ENCODE data around the gene CXCR4.
A peak's percentile ranks its signal among the peaks of the same experiment; 100 is the strongest.
"Not testable (repeated sequence)": the region's sequence is repeated elsewhere in the genome, so short reads cannot be mapped to it uniquely, and the experiment has no call there.

Gene CXCR4

DNA sequence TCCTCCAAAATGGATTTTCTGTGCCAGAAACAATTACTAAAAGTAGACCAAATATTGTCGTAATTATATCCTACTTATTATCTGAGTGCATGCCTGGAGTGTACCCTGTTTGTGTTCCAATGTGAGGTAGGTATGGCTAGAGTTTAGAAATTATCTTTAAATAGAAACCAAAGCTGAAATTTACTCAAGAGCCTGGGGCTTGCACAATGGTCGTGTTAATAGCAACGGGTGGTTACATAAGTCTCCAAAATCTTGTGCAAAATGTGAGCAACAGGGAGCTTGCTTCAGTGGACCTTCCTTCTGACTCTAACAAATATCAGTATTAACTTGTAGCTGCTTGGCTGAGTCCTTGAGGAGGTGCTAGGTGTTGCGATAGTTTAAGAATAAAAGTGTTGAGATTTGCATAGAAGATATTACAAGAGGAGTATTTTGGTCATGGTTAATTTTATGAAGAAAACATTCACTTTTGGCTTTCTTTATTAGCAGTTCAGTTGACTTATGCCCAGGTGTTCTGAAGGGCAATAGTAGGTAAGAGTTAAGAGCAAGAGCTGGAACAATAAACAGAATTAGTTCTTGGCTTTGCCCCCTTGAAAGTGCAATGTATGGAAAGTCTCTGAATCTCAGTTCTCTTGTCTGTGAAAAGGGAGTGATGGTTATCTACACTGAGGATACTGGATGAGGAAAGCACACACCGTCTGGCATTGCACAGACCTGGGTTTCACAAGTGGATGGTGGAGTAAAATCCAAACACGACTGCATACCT, 4.6 kb downstream of the CXCR4 start:
- DNase-seq, result no peak

DNA sequence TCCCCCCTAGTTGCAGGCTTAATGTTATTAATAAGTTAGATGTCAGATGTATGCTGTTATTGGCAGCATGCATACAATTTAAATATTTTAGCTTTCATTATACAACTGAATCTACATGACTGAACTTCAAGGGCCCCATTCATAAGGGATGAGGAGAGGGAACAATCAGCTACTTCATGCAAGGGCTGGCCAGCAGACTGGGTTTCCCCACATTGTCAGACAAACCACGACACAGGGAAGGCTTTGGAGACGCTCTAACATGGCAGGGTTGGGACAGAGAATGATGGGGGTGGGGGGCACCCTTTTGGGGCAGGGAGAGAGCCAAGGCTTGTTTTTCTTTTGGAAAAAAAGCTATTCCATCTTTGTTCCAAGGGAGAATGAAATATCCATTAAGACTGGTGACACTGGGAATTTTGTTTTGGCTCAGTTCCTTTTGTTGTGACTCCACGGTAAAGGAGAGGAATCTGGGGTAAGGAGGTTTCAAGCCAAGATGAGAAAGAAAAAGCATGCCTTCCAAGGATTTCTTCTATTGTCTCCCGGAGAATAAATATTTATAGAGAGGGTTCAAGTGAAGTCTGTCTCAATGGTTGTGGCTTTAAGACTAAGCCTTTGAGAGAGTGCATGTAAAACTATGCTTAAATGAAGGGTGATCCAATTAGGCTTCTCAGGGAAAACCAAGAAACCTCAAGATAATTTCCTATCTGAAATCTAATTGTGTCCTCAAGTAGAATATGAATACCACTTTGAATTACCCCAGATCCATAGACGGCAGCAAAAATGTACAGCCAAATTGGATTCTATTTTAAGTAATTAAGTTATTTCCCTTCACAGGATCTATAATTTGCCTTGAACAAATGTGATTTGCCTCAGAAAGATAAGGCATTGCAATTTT, 5.4 kb downstream of the CXCR4 start:
- DNase-seq, result no peak

DNA sequence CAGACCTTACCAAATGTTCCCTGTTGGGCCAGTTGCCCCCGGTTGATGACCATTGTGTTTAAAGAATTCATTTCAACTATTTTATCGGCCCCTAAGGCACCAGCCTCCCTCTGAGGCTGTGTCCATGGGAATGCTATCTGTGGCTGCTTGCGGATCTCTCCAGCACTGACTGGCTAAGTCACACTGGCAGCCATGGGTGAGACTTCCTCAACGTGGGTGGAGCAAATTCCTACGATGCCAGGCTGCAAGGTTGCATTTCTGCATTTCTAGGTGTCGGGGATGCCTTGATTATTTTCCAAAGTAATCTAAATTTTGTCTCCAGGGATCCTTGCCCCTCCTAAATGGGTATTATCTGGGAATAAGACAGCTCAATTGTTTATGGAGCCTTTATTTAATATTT, 6.2 kb downstream of the CXCR4 start:
- no peak for DNase-seq

DNA sequence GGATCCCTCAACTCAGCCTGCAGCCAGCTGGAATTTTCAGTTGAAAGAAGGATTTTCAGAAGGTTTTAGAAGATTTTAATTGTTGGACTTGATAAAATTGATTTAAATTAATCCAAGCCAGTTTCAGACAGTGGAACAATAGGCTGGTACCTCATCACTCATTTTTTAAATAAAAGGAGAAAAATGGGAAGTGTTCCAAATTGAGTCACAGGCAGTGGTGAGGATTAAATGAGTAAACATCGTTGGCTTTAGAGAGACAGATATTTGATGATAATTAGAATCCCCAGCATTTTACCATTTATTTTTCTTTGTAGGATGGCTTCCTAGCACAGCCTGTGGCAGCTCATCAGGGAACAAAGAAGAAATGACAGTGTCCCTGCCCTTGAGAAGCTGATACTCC, 7.4 kb downstream of the CXCR4 start:
- no peak for DNase-seq

DNA sequence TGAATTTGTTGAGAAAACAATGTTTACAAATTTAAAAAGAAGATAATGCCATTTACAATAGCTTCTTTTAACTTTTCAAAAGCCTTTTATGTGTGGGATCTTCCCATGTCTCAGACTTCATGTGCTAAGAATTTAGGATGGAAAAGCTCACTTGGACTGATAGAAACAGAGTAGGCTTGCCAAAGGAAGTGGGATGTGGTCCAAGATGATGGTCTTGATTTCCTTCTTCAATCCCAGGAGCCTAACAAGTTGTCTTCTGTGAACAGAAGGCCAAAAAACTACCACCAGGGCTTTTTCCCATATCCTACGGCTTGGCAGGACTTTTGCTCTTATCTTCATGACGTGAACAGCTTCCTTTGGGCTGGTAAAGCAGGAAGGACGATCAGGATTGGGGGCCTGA, 9.5 kb downstream of the CXCR4 start:
- no peak for DNase-seq

DNA sequence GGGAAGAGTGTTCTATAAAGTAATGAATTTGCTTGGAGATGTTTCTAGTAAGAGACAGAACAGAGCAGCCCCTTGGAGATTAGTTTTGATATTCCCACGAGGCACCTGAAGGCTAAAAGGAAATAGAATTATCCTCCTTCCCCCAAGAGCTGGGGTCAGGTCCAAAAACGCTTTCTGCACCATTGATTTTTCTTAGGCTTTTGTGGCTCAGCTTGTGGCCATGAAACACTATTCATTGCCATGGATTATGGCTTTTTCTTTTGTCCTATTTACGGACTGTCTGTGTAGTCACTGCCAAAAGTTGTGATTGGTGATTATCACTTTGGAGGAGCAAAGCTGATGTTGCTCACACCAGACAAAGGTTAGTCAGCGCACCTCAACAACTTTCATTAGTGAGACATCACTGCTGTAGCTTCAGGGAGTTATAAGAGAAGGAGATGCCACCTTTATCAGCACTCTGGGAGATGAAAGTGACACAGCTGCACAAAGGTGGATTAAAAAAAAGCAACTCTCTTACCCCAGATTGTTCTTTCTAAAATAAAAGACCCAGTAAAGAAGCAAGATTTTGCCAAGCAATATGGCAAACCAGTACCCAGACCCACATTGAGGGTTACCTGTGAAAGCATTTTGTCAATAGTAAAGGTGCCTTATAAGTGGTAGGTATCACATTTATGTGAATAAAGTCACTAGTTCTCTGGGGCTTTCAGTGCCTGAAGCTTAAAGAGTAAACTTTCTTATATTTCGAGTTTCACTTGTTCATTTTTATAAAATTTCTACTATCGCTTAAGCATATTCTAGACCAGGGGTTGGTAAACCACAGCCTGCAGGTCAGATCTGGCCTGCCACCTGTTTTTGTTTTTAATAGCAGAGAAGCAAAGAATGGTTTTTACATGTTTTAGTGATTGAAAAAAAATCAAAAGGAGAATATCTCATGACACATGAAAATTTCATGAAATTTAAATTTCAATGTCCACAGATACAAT, 10.6 kb downstream of the CXCR4 start:
- DNase-seq, result no peak

DNA sequence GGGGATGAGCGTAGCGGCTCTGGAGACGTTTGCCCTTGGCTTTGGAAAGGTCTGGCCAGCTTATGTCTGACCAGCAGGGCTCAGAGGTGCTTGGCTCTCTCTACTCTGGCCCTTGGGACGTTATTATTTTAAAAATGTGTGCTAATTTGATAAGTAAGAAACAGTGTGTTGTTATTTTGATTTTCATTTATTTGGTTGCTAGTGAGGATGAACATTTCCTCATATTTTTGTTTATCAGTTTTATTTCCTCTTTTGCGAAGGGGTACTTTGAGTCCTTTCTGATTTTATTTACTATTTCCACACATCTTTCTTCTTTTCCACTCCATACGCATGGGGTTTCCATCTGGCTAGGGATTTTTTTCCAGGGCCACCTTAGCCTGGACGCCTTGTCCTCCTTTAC, 11.4 kb downstream of the CXCR4 start:
- no peak for DNase-seq

DNA sequence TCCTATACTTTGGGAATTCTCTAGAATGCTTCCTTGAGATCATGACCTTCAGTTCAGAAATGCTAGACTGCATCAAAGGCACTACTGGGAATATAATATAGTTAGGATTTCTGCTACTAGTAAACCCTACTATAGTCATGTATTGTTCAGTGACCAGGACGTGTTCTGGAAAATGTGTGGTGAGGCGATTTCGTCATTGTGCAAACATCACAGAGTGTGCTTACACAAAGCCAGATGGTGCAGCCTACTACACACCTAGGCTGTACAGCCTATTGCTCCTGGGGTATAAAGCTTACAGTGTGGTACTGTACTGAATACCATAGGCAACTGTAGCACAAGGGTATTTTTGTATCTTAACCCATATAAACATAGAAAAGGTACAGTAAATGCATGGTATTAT, 13.0 kb downstream of the CXCR4 start:
- no peak for DNase-seq

DNA sequence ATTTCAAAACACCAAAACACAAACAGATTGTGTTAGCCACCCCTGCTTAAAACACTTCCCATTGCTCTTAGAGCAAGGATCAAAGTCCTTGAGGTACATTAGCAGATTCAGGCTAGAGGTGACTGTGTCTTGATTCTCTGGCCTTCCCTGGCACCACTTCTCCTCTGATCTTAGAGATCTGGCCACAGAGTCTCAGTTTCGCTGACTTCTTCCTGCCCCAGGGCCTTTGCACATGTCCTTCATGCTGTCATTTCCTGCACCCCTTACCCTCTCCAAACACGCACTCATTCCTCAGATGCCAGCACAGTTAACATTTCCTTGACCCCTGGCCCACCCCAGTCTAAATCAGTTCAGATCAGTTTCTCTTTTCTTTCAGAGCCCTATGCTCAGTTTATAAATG, 16.9 kb downstream of the CXCR4 start:
- peak; percentile 42 for DNase-seq

DNA sequence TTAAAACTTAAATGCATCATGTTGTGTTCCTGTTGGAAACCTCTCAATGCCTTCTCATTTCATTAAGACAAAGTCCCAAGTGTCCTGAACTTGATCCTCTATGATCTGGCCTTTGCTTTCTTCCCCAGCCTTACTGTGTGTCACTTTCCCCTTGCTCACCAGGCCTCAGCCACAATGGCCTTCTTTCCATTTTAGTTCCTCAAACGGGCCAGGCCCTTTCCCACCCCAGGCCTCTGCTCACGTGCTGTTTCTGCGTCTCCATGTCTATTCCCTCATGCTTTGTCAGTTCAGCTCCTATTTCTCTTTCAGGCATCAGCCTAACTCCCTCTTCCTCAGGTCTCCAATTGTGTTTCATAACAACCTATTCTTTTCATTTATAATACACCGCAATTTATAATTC, 19.5 kb downstream of the CXCR4 start:
- no peak for DNase-seq

DNA sequence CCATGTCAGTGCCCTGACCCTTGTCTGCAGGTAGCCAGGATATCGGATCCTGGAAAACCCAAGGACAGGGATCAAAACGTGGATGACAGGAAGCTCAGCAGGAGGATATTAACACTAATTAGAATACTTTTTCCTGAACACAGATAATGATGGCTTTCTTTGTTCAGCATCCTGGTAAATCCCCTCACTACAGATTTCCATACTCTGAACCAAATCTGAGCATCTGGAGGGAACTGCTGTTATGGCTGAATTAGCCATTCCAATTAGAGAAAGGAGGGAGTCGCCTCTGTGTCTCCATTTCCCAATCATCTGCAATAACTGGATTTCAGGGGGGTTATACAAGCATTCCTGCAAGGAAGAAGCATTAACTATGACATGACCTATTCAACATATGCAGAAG, 24.4 kb downstream of the CXCR4 start:
- DNase-seq, result no peak

DNA sequence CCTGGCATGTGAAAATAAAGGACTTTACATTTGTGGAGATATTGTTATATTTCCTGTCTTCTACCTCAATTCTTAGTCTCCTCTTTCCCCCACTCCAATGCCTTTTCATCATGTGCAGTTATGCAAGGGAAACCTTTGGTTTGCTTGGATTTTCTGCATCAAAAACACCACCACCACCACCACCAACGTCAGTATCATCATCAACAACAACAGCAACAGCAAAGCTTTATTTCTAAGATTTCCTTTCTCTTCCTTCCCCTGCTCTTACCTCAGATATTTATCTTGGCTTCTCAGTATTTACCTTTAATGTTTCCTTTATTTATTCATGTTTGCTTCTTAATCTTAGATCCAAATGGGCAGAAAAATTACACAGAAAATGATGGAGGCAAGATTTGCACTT, 26.1 kb downstream of the CXCR4 start:
- DNase-seq, result no peak

DNA sequence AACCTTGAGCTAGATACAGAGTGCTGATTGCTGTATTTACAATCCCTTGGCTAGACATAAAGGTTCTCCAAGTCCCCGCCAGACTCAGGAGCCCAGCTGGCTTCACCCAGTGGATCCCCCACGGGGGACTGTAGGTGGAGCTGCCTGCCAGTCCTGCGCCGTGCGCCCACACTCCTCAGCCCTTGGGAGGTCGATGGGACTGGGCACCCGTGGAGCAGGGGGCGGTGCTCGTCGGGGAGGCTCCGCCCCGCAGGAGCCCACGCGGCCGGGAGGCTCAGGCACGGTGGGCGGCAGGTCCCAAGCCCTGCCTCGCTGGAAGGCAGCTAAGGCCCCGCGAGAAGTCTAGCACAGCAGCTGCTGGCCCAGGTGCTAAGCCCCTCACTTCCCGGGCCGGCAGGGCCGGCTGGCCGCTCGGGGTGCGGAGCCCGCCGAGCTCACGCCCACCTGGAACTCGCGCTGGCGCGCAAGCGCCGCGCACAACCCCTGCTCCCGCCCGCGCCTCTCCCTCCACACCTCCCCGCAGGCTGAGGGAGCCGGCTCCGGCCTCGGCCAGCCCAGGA, 30.0 kb downstream of the CXCR4 start:
- not testable (repeated sequence) for DNase-seq

DNA sequence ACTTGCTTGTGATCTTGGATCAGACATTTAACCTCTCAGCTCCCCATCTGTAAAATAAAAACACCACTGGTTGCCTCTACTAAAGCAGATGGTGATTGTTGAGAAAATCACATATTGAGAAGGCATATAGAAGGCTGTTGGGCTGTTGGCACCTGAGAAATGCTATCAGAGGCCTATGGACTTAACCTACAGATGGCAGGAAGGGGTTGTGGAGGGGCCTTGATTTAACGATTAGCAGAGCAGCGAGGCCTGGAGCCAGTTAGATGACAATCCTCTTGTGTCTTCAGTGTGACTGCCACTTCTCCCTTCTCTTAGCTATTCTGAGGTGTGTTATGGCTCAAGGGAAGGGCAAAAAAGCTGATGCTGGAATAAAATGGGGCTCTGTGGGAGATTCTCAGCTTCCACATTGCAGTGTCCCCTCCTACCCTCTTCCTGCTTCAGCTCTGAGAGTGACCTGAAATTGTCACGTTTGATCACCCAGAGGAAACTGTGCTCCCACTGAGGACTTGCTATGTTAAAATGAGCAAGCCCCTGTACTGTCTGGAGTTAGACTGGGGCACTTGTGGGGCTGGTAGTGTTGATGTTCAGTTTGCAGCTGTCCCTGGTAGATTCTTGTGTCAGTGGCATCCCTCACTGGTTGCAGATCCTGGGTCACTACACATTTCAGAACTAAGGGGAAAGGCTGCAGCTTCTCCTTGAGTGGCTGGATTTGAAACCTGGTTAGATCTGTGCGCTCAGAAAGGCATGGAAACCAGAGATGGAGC, 31.5 kb downstream of the CXCR4 start:
- no peak for DNase-seq

DNA sequence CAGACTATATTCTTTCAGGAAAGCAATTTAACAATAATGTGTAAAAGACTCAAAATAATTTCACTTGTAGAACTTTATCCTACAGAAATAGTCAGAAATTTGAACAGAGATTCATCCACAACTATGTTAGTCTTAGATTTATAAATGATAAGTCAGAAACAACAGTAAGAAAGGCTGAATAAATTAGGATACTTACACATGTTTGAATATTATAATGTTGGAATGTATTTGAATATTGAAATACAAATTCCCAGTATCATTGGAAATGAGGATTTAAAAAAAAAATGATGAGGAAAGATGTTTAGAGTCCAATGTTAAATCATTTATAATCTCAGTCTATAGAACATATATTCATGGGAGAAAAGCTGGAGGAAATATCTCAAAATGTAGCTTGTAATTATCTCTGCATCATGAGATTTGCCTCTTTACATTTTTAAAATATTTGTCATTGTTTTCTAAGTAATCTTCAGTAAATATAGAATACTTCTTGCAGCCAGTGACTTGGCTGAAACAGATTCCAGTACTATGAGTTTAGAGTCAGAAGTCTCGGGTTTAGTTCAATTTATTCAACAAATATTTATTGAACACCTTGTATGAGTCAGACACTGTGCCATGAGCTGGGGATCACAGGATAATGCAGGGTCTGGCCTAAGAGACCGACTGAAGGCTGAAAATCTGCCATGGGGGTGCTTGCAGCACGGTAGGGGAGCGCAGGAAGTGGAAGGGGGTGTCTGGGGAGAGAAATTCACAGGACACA, 32.3 kb downstream of the CXCR4 start:
- no peak for DNase-seq

DNA sequence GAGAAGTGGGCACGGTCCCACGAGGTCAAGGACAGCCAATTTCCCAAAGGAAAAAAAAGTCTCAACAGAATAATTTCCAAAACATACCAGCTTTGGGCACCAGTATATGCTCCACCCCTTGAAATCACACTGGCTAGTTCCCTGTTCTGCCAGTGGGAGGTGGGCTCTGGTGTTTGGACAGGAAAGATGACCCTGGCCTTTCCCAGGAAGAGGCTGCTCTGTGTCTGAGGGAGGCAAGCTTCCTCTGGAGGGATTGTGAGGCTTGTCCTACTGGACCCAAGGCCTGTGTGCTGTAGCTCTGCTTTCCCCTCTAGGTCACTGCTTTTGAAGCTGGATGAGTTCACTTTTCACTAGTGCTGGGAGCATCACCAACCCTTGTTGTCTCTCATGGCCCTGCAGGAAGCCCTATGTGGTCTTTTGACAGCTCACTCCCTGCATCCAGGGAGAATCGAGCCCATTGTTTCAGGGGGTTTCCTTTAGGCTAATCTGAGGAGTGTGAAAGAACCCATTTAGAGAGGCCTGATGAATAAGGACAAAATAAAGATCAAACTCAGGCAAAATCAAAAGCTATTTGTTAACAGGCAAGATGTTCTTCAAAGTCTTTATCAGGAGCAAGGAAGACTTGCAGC, 36.3 kb downstream of the CXCR4 start:
- no peak for DNase-seq

DNA sequence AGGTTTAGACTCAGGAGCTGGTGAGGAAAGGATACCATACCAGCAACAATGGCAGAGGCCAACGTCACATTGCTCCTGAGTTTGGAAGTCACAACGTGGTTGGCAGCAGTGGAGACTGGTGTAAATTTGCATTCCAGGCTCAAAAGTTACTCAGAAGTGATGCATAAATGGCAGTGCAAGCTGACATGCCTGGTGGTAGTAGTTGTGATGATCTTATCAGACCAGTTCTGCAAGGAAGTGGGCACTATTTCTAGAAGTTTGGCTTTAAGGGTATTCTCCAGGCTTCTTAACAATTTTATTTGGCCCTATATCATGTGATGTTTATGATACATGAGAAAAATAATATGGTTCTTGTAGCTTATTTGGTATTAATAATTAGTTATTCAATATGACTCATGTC, 37.8 kb downstream of the CXCR4 start:
- no peak for DNase-seq

DNA sequence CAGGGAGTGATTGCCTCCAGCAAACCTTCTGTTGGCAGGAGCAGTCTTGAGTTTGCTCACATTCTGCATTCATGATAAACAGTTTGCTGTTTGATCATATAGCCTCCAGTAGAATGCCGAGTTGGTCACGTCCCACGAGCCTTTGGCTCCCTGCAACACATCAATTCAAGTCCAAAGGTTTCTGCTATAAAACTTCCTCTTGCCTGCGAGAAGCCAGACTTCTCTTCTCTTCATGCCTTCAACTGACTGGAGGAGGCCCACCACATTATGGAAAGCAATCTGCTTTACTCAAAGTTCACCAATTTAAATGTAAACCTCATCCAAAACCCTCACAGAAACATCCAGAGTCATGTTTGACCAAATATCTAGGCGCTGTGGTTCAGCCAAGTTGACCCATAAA, 40.8 kb downstream of the CXCR4 start:
- DNase-seq, result no peak

DNA sequence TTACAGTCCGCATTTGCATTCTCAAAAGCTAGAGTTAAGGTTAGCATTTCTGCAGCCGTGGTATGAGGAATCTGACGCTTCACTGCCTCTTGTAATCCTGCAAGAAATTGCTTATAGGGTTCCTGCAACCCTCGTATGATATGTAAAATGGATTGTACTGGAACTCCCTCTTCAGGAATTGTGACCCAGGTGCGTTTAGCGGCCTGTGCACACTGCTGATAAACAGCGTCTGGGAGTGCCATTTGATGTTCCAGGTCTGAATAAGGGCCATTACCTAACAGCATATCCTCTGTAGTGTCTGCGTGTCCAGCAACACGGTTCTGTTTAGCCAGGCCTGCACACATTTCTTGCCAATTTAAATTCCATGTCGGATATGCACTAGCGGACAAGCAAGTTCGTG, 42.5 kb downstream of the CXCR4 start:
- no peak for DNase-seq

DNA sequence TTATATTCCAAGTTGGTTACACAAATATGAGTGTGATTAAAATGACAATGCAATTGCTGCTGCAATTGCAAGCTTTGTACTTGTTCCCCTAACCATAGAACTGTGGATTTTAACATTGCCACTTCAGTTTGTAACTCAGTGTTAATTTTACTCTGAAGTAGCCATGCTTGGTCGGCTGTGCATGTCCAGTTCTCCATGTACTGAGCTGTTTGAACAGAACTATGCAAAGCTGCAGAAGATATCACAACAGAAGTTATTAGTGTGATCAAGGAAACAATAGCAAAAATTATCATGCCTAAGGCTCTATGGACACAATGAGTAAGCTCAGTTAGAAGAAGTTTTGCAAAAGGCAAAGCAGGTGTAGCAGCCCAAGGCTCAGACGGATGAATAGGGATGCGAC, 45.3 kb downstream of the CXCR4 start:
- DNase-seq, result no peak

DNA sequence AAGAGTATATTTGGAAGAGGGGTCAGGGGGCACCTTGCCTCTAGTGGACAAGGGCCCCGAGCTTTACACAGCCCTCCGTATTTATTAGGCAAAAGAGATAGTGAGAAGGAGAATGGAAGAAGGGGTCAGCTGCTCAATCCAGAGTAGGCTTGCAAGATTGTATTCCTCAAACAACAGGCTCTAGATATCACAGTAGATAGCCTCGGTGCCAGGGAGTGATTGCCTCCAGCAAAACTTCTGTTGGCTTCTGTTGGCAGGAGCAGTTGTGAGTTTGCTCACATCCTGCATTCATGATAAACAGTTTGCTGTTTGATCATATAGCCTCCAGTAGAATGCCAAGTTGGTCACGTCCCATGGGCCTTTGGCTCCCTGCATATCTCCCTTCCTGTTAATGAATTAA, 46.1 kb downstream of the CXCR4 start:
- DNase-seq, result not testable (repeated sequence)
